Thoracic aorta (tissue), 2 donors: ENCODE results near the gene PRRC2A. TPM values are rescaled to one million over a fixed set of nuclear protein-coding genes. Genes with fewer than 3 reads are reported as not detected.

Experiments used
- ATAC-seq: fragments of 150-250 bp; one replicate; pipeline ENCODE4 v1.8.0; 2017; ENCODE audit warnings: low read depth; ENCODE audit not compliant: insufficient number of reproducible peaks, low FRiP score
- DNase-seq: peaks from one replicate; pipeline ENCODE4 v3.0.0-alpha.2; 2020; ENCODE audit warnings: low spot score
- H3K27ac ChIP-seq, 2 donors: fragments of 200-600 bp; sonication (generic); 1 replicate in 1 of 2; 2 replicates in 1 of 2; pipeline ENCODE4 v1.5.1; 2016; ENCODE audit warnings: mild to moderate bottlenecking in 2 of 2, moderate library complexity in 2 of 2
- H3K27me3 ChIP-seq: fragments of 200-600 bp; sonication (generic); replicated peaks from 2 replicates; pipeline ENCODE4 v1.6.0; 2016; ENCODE audit warnings: mild to moderate bottlenecking; ENCODE audit not compliant: insufficient read depth
- H3K36me3 ChIP-seq: fragments of 200-600 bp; sonication (generic); one replicate; pipeline ENCODE4 v1.5.1; 2016
- H3K4me1 ChIP-seq, 2 donors: fragments of 200-600 bp; sonication (generic); 1 replicate in 1 of 2; 2 replicates in 1 of 2; pipeline versions ENCODE4 v1.5.1 to v1.6.0; 2016; ENCODE audit warnings: low read depth in 2 of 2, mild to moderate bottlenecking in 1 of 2; ENCODE audit not compliant: control insufficient read depth in 1 of 2
- H3K4me3 ChIP-seq: fragments of 200-600 bp; sonication (generic); 2 replicates; pipeline ENCODE4 v1.5.1; 2016; ENCODE audit warnings: mild to moderate bottlenecking
- H3K9me3 ChIP-seq: fragments of 200-600 bp; sonication (generic); 2 replicates; pipeline ENCODE4 v1.5.1; 2016
- CTCF ChIP-seq: fragments of 200-600 bp; sonication (generic); IDR thresholded peaks from one replicate; pipeline ENCODE4 v1.5.1; 2019; ENCODE audit warnings: antibody characterized with exemption
- total RNA-seq, 2 donors: library from RNA; depleted of rRNA; stranded (reverse); fragments of >200 nt; gene quantifications; one replicate each; pipeline versions ENCODE4 v1.1.0 to v1.2.3, GENCODE V29; 2016

The PRRC2A gene
- total RNA-seq, 2 donors from 2014 or later = 94.2 to 130 TPM

DNA sequence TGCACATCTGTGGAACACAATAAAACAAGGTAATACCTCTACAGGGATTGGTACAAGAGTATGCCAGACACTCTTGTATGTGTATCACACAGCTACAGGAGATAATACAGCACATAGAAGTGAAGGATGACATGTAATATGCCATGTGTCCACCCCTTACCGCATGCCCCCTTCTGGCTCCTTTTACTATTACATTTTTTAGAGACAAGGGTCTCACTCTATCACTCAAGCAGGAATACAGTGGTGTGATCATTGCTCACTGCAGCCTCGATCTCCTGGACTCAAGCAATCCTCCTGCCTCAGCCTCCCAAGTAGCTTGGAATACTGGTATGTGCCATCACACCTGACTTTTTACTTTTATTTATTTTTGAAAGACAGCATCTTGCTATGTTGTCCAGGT, 23.5 kb upstream of the PRRC2A start:
- no peak for ATAC-seq
- DNase-seq = no peak
- TF ChIP-seq CTCF = peak; percentile 24
- Histone ChIP-seq H3K27ac (no peak overlapping the region), H3K9me3 (no peaks in the 10 kb centered on the region), H3K4me3 (no peak overlapping the region), H3K36me3 (no peaks in the 10 kb centered on the region), H3K4me1 (no peaks in the 10 kb centered on the region), H3K27me3 (no peaks in the 10 kb centered on the region)

DNA sequence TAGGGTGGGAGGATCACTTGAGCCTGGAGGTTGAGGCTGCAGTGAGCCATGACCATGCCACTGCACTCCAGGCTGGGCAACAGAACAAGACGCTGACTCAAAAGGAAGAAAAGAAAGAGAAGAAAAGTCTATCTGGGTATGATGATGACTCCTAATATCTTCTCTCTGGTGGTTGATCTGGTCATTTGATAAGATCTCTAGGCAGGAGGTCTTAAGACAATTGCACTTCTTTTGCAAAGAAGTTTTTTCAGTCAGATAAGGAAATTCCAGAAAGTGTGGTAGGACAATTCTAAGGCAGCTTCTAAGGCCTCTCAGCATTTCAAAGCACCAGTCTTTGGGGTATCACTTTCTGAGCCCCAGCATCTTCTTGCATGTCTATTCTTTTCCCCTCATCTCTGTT, 13.2 kb upstream of the PRRC2A start:
- DNase-seq = no peak
- Histone ChIP-seq H3K36me3 (no peaks in the 10 kb centered on the region), H3K4me3 (no peak overlapping the region), H3K27me3 (no peaks in the 10 kb centered on the region), H3K4me1 (no peaks in the 10 kb centered on the region), H3K9me3 (no peaks in the 10 kb centered on the region), H3K27ac (no peak overlapping the region)
- ATAC-seq = no peak
- no peak for TF ChIP-seq CTCF

DNA sequence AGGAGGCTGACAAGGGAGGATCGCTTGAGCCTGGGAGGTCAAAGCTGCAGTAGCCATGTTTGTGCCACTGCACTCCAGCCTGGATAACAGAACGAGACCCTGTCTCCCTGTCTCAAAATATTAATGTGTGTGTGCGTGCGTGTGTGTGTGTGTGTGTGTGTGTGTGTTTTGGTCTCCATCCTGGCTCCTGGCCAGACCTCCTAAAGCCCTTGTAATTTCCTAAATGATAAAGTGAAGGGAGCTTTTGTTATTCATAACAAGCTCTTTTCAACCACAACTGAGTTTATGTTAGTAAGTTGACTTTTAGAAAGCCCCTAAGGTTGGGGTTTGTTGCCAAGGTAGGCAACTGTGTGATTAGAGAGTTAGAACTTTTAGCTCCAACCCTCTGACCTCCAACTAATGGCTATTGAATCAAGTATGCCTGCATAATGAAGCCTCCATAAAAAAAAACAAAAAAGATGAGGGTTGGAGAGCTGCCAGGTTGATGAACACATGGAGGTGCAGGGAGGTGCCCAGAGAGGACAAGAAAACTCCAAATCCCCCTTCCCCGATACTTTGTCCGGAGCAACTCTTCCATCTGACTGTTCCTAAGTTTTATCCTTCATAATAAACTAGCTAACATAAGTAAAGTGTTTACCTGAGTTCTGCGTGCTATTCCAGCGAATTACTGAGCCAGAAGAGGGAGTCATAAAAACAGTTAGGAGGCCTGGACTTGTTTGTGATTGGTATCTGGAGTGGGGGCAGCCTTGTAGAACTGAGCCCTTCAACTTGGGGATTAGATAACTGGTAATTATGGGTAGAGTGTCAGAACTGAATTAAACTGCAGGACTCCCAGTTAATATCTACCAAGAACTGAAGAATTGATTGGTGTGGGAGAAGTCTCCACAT, 10.8 kb upstream of the PRRC2A start:
- H3K4me1 ChIP-seq = no peaks in the 10 kb centered on the region
- H3K27me3 ChIP-seq = no peaks in the 10 kb centered on the region
- TF ChIP-seq CTCF = no peak
- no peak for ATAC-seq
- H3K36me3 ChIP-seq = no peaks in the 10 kb centered on the region
- no peaks in the 10 kb centered on the region for H3K9me3 ChIP-seq
- no peak for DNase-seq
- H3K4me3 ChIP-seq = no peak overlapping the region
- no peak overlapping the region for H3K27ac ChIP-seq

GRCh38 chr6:31610968-31611367, 9.5 kb upstream of the PRRC2A start:
- Histone ChIP-seq H3K27me3 (no peaks in the 10 kb centered on the region), H3K4me1 (no peaks in the 10 kb centered on the region), H3K4me3 (no peak overlapping the region), H3K9me3 (no peaks in the 10 kb centered on the region), H3K27ac (no peak overlapping the region), H3K36me3 (no peaks in the 10 kb centered on the region)
- TF ChIP-seq CTCF = no peak
- DNase-seq = no peak
- ATAC-seq = no peak

GRCh38 chr6:31614075-31614619, 6.4 kb upstream of the PRRC2A start:
- no peaks in the 10 kb centered on the region for H3K36me3 ChIP-seq
- no peaks in the 10 kb centered on the region for H3K9me3 ChIP-seq
- no peaks in the 10 kb centered on the region for H3K4me1 ChIP-seq
- TF ChIP-seq CTCF = no peak
- ATAC-seq (no peak), DNase-seq (no peak)
- no peaks in the 10 kb centered on the region for H3K27me3 ChIP-seq
- H3K27ac ChIP-seq = no peak overlapping the region
- H3K4me3 ChIP-seq = no peak overlapping the region
